ENCODE data around the gene ARHGAP10. TPM values are rescaled to one million over a fixed set of nuclear protein-coding genes. Genes with fewer than 3 reads are reported as not detected.

The ARHGAP10 gene
- total RNA-seq, 1 experiment from 2014 or later = 4.8 TPM

DNA sequence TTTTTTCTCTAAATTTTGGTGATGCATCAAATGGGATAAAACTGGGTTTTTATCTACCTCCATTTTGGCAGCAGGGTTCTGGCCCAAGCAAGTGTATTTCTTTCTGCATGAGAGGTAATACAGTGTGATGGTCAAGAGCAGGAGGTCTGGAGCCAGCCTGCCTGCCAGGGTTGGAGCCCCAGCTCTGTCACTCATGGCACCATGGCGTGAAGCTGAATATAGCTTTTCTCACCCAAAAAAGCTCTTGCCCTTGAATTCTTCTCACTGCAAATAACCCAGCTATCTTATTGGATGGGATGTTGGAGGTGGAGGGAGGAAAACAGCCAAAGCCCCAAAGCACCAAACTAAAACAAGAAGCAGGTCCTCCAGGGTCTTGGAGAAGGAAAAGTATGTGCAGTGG lies 218.4 kb downstream of the ARHGAP10 start:
- DNase-seq (ENCODE audit: low spot score) = no peak
- Histone ChIP-seq H3K4me1 (ENCODE audit: insufficient read depth, low read length, poor library complexity, severe bottlenecking) (no peaks in the 10 kb centered on the region), H3K4me3 (ENCODE audit: low read depth, low read length, poor library complexity, severe bottlenecking) (no peak overlapping the region), H3K27ac (ENCODE audit: low read depth, low read length, poor library complexity, severe bottlenecking) (no peak overlapping the region), H3K9me3 (ENCODE audit: low read depth, low read length, poor library complexity, severe bottlenecking) (no peaks in the 10 kb centered on the region), H3K27me3 (replicated peaks; ENCODE audit: insufficient read depth, low read depth, low read length, poor library complexity) (no peaks in the 10 kb centered on the region), H3K36me3 (ENCODE audit: insufficient read depth, low read length, poor library complexity, severe bottlenecking) (no peaks in the 10 kb centered on the region)
- no TSS peak for BruUV-seq (replicated peaks)
- TF ChIP-seq, protein P1, sequence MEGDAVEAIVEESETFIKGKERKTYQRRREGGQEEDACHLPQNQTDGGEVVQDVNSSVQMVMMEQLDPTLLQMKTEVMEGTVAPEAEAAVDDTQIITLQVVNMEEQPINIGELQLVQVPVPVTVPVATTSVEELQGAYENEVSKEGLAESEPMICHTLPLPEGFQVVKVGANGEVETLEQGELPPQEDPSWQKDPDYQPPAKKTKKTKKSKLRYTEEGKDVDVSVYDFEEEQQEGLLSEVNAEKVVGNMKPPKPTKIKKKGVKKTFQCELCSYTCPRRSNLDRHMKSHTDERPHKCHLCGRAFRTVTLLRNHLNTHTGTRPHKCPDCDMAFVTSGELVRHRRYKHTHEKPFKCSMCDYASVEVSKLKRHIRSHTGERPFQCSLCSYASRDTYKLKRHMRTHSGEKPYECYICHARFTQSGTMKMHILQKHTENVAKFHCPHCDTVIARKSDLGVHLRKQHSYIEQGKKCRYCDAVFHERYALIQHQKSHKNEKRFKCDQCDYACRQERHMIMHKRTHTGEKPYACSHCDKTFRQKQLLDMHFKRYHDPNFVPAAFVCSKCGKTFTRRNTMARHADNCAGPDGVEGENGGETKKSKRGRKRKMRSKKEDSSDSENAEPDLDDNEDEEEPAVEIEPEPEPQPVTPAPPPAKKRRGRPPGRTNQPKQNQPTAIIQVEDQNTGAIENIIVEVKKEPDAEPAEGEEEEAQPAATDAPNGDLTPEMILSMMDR (conservative IDR thresholded peaks at IDR 0.05; ENCODE audit: low read depth, low read length) = no peak
- no peak for TF ChIP-seq EZH2 (IDR thresholded peaks at IDR 0.05; ENCODE audit: borderline replicate concordance, low read depth, low read length, poor library complexity, severe bottlenecking)
- ChIA-PET POLR2A (ENCODE audit: low non-redundant PET) (interaction anchor here (0.7 kb wide), 1 partner anchor 40 kb away, joined by 3 read pairs; no protein-coding TSS in a partner anchor), CTCF (no interaction called here)
- intact Hi-C loops (cut with micrococcal nuclease; ENCODE audit: unreplicated experiment) = no loop called here

DNA sequence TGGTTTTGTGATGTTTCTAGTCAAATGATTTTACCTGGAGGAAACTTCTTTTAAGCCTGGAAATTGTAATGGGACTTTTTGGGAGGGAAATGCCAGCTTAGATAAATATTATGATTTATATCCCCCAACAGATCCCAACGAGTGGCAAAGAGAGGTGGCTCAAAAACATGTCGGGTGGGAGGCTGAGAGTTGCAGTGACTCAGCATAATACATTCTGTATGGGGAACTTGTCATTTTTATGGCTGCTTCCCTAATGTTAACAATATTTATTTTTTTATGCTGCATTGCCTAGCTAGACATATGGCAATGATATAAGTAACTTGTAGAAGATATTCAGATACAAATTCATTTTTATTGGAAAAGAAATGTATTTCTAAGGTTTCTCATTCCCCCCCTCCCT lies 219.0 kb downstream of the ARHGAP10 start:
- H3K9me3 ChIP-seq (ENCODE audit: low read depth, low read length, poor library complexity, severe bottlenecking) = no peaks in the 10 kb centered on the region
- no peak overlapping the region for H3K4me3 ChIP-seq (ENCODE audit: low read depth, low read length, poor library complexity, severe bottlenecking)
- no peak for DNase-seq (ENCODE audit: low spot score)
- H3K27me3 ChIP-seq (replicated peaks; ENCODE audit: insufficient read depth, low read depth, low read length, poor library complexity) = no peaks in the 10 kb centered on the region
- no peaks in the 10 kb centered on the region for H3K4me1 ChIP-seq (ENCODE audit: insufficient read depth, low read length, poor library complexity, severe bottlenecking)
- no peaks in the 10 kb centered on the region for H3K36me3 ChIP-seq (ENCODE audit: insufficient read depth, low read length, poor library complexity, severe bottlenecking)
- intact Hi-C loops (cut with micrococcal nuclease; ENCODE audit: unreplicated experiment) = no loop called here
- TF ChIP-seq, protein P1 (conservative IDR thresholded peaks at IDR 0.05; ENCODE audit: low read depth, low read length) = no peak
- no peak for TF ChIP-seq EZH2 (IDR thresholded peaks at IDR 0.05; ENCODE audit: borderline replicate concordance, low read depth, low read length, poor library complexity, severe bottlenecking)
- H3K27ac ChIP-seq (ENCODE audit: low read depth, low read length, poor library complexity, severe bottlenecking) = no peak overlapping the region
- no TSS peak for BruUV-seq (replicated peaks)
- POLR2A ChIA-PET (ENCODE audit: low non-redundant PET) = no interaction called here
- CTCF ChIA-PET = no interaction called here

DNA sequence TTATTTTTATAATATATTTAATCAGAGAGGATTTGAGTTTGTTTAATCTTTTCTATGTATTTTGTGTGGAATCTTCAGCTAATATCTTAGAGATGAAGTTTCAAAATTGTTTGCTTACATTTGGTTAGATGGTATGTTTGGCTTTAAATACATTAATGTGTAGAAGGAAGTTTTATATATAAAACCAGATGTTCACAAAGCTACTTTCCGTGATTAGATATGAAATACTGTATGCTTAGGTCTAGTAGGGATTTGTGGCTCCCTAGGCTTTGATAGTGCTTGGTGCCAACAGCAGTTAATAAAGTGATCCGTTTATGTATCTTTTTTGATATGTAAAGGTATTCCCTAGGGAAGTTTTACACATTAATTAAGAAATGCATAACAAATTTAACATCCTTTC lies 223.0 kb downstream of the ARHGAP10 start:
- no TSS peak for BruUV-seq (replicated peaks)
- no peak for TF ChIP-seq EZH2 (IDR thresholded peaks at IDR 0.05; ENCODE audit: borderline replicate concordance, low read depth, low read length, poor library complexity, severe bottlenecking)
- TF ChIP-seq, protein P1 (conservative IDR thresholded peaks at IDR 0.05; ENCODE audit: low read depth, low read length) = no peak
- H3K27ac ChIP-seq (ENCODE audit: low read depth, low read length, poor library complexity, severe bottlenecking) = no peak overlapping the region
- ChIA-PET CTCF (no interaction called here), POLR2A (ENCODE audit: low non-redundant PET) (no interaction called here)
- no peaks in the 10 kb centered on the region for H3K9me3 ChIP-seq (ENCODE audit: low read depth, low read length, poor library complexity, severe bottlenecking)
- intact Hi-C loops (cut with micrococcal nuclease; ENCODE audit: unreplicated experiment) = no loop called here
- no peak overlapping the region for H3K4me3 ChIP-seq (ENCODE audit: low read depth, low read length, poor library complexity, severe bottlenecking)
- H3K27me3 ChIP-seq (replicated peaks; ENCODE audit: insufficient read depth, low read depth, low read length, poor library complexity) = no peaks in the 10 kb centered on the region
- H3K36me3 ChIP-seq (ENCODE audit: insufficient read depth, low read length, poor library complexity, severe bottlenecking) = no peaks in the 10 kb centered on the region
- peaks cover 6% of the 10 kb centered on the region for H3K4me1 ChIP-seq (ENCODE audit: insufficient read depth, low read length, poor library complexity, severe bottlenecking)
- no peak for DNase-seq (ENCODE audit: low spot score)

Data from A673 (cell line).